SK-N-SH treated with all-trans-retinoic acid at 6 μM for 48 hours (cell line): ENCODE results near the gene CCDC102A.

Source experiments
- ATAC-seq: fragments of 200-7000 bp; cut with Tn5 transposase; 3 replicates; pipeline ENCODE4 v1.9.1; 2020; ENCODE audit warnings: mild to moderate bottlenecking, moderate library complexity
- ARNTL ChIP-seq: fragments of 450-650 bp; formaldehyde crosslinking; IDR thresholded peaks from 2 replicates; pipeline ENCODE4 v1.5.0; 2020; ENCODE audit warnings: low read depth, mild to moderate bottlenecking, moderate library complexity, borderline replicate concordance
- BACH2 ChIP-seq: fragments of 250-450 bp; sonication (Bioruptor Pico); IDR thresholded peaks from 2 replicates; pipeline ENCODE4 v1.9.0; 2021; ENCODE audit warnings: mild to moderate bottlenecking, borderline replicate concordance
- CSDC2 ChIP-seq: fragments of 250-450 bp; sonication (Bioruptor Pico); IDR thresholded peaks from 2 replicates; pipeline ENCODE4 v1.5.0; 2020; ENCODE audit warnings: mild to moderate bottlenecking, moderate library complexity
- CSRNP3 ChIP-seq: fragments of 250-450 bp; sonication (Bioruptor Pico); IDR thresholded peaks from 2 replicates; pipeline ENCODE4 v1.5.1; 2021; ENCODE audit warnings: mild to moderate bottlenecking, moderate library complexity
- ESRRG ChIP-seq: fragments of 250-450 bp; sonication (Bioruptor Pico); IDR thresholded peaks from 2 replicates; pipeline ENCODE4 v1.6.1; 2021; ENCODE audit warnings: mild to moderate bottlenecking
- GLIS3 ChIP-seq: fragments of 250-450 bp; sonication (Bioruptor Pico); IDR thresholded peaks from 2 replicates; pipeline ENCODE4 v1.5.0; 2020; ENCODE audit warnings: mild to moderate bottlenecking, moderate library complexity
- OSR1 ChIP-seq: fragments of 250-450 bp; sonication (Bioruptor Pico); IDR thresholded peaks from 2 replicates; pipeline ENCODE4 v1.8.0; 2022; ENCODE audit warnings: moderate library complexity, mild to moderate bottlenecking, inconsistent platforms
- PPARA ChIP-seq: fragments of 250-450 bp; sonication (Bioruptor Pico); IDR thresholded peaks from 2 replicates; pipeline ENCODE4 v1.5.0; 2020; ENCODE audit warnings: mild to moderate bottlenecking, borderline replicate concordance
- RARB ChIP-seq: fragments of 250-450 bp; sonication (Bioruptor Pico); IDR thresholded peaks from 2 replicates; pipeline ENCODE4 v1.8.0; 2021; ENCODE audit warnings: mild to moderate bottlenecking, moderate library complexity
- TCF4 ChIP-seq: fragments of 250-450 bp; sonication (Bioruptor Pico); IDR thresholded peaks from 2 replicates; pipeline ENCODE4 v1.8.0; 2021; ENCODE audit warnings: mild to moderate bottlenecking, moderate library complexity, borderline replicate concordance
- TOX ChIP-seq: fragments of 250-450 bp; sonication (Bioruptor Pico); IDR thresholded peaks from 2 replicates; pipeline ENCODE4 v1.8.0; 2021; ENCODE audit warnings: mild to moderate bottlenecking, moderate library complexity, borderline replicate concordance
- ZC3H10 ChIP-seq: fragments of 250-450 bp; sonication (Bioruptor Pico); IDR thresholded peaks from 2 replicates; pipeline ENCODE4 v1.5.1; 2021; ENCODE audit warnings: mild to moderate bottlenecking, moderate library complexity
- ZFP30 ChIP-seq: fragments of 450-650 bp; formaldehyde crosslinking; IDR thresholded peaks from 2 replicates; pipeline ENCODE4 v1.5.0; 2022; ENCODE audit warnings: mild to moderate bottlenecking, moderate library complexity
- ZNF565 ChIP-seq: fragments of 450-650 bp; formaldehyde crosslinking; conservative IDR thresholded peaks from 2 replicates; pipeline ENCODE4 v1.5.0; 2020; ENCODE audit warnings: low read depth, mild to moderate bottlenecking, moderate library complexity
- ZNF70 ChIP-seq: fragments of 450-650 bp; formaldehyde crosslinking; IDR thresholded peaks from 2 replicates; pipeline ENCODE4 v1.5.0; 2020; ENCODE audit warnings: mild to moderate bottlenecking, moderate library complexity
- ZNF8 ChIP-seq: fragments of 450-650 bp; formaldehyde crosslinking; IDR thresholded peaks from 2 replicates; pipeline ENCODE4 v1.5.0; 2020; ENCODE audit warnings: mild to moderate bottlenecking, moderate library complexity
- TF ChIP-seq, protein P1 (sequence below): fragments of 250-450 bp; sonication (Bioruptor Pico); IDR thresholded peaks from 2 replicates; pipeline ENCODE4 v1.5.1; 2020; ENCODE audit warnings: low read depth, mild to moderate bottlenecking, moderate library complexity
- TF ChIP-seq, protein P2 (sequence below): fragments of 250-450 bp; sonication (Bioruptor Pico); IDR thresholded peaks from 2 replicates; pipeline ENCODE4 v1.8.0; 2021; ENCODE audit warnings: low read depth, mild to moderate bottlenecking, moderate library complexity, borderline replicate concordance
- TF ChIP-seq, protein P3 (sequence below): fragments of 250-450 bp; sonication (Bioruptor Pico); IDR thresholded peaks from 2 replicates; pipeline ENCODE4 v1.5.0; 2020; ENCODE audit warnings: mild to moderate bottlenecking, moderate library complexity

CCDC102A gene

DNA sequence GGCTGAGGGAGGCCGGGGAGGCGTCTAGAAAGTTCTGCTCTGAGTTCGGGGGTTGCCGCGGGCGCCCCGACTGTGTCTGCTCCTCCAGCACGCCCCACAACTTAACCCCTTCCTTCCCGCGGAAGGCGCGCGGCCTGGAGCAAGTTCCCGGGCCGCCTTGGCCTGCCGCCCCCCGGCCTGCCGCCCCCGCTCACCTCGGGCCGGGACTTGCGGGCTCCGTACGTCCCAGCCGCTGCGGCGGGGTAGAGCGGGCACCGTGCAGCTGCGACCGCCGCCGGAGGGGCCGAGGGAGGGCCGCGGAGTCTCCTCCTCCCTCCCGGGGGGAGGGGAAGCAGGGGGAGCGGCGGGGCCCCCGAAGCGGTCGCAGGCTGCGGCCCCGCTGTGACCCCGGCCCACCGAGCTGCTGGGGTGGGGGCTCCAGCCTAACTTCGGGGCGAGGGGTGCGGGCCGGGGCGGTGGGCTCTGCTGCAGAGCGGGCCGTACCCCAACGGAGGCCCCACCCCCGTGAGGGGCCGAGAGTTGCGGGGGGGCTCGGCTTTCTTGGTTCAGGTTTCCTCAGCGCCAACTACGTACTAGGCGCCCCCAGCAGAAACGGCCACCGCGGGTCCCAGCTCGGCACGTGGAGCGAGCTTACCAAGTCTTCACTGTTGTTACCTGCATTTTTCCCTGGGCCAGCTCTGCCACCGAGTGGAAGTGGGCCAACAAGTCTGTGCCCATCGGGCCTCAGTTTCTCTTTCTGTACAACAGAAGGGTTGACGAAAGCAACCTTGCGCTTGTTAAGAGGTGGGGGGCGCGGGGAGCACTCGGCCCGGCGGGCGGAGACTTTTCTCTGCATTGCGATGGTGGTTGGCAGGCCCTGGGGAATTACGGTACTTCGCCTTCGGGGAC lies at the start of gene CCDC102A:
Gene CCDC102A, minus strand, starts transcription at position 266 of the 888 bp plus-strand sequence. CDS start 7,394 bp downstream, outside the sequence.
- peak; percentile 61 for ATAC-seq
- TF ChIP-seq ZNF70 (no peak), CSDC2 (CRISPR knock-in tag) (no peak), ESRRG (no peak), GLIS3 (no peak), ZNF8 (no peak), TCF4 (CRISPR knock-in tag) (no peak), OSR1 (CRISPR knock-in tag) (no peak), RARB (no peak), TOX (no peak), BACH2 (no peak), ZNF565 (CRISPR knock-in tag) (no peak), PPARA (CRISPR knock-in tag) (no peak), ZC3H10 (CRISPR knock-in tag) (no peak), ARNTL (CRISPR knock-in tag) (no peak), ZFP30 (CRISPR knock-in tag) (no peak)
- TF ChIP-seq, protein P1, sequence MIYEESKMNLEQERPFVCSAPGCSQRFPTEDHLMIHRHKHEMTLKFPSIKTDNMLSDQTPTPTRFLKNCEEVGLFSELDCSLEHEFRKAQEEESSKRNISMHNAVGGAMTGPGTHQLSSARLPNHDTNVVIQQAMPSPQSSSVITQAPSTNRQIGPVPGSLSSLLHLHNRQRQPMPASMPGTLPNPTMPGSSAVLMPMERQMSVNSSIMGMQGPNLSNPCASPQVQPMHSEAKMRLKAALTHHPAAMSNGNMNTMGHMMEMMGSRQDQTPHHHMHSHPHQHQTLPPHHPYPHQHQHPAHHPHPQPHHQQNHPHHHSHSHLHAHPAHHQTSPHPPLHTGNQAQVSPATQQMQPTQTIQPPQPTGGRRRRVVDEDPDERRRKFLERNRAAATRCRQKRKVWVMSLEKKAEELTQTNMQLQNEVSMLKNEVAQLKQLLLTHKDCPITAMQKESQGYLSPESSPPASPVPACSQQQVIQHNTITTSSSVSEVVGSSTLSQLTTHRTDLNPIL = no peak
- TF ChIP-seq, protein P2, sequence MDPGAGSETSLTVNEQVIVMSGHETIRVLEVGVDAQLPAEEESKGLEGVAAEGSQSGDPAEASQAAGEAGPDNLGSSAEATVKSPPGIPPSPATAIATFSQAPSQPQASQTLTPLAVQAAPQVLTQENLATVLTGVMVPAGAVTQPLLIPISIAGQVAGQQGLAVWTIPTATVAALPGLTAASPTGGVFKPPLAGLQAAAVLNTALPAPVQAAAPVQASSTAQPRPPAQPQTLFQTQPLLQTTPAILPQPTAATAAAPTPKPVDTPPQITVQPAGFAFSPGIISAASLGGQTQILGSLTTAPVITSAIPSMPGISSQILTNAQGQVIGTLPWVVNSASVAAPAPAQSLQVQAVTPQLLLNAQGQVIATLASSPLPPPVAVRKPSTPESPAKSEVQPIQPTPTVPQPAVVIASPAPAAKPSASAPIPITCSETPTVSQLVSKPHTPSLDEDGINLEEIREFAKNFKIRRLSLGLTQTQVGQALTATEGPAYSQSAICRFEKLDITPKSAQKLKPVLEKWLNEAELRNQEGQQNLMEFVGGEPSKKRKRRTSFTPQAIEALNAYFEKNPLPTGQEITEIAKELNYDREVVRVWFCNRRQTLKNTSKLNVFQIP = no peak

- no peak for ATAC-seq
- TF ChIP-seq PPARA (CRISPR knock-in tag) (no peak), GLIS3 (no peak), BACH2 (no peak), ZNF70 (no peak), TCF4 (CRISPR knock-in tag) (no peak), OSR1 (CRISPR knock-in tag) (no peak), ZFP30 (CRISPR knock-in tag) (no peak), CSRNP3 (CRISPR knock-in tag) (no peak), ZNF565 (CRISPR knock-in tag) (no peak), CSDC2 (CRISPR knock-in tag) (no peak), ZC3H10 (CRISPR knock-in tag) (no peak), ZNF8 (no peak)
- TF ChIP-seq, protein P1 = no peak
- TF ChIP-seq, protein P3, sequence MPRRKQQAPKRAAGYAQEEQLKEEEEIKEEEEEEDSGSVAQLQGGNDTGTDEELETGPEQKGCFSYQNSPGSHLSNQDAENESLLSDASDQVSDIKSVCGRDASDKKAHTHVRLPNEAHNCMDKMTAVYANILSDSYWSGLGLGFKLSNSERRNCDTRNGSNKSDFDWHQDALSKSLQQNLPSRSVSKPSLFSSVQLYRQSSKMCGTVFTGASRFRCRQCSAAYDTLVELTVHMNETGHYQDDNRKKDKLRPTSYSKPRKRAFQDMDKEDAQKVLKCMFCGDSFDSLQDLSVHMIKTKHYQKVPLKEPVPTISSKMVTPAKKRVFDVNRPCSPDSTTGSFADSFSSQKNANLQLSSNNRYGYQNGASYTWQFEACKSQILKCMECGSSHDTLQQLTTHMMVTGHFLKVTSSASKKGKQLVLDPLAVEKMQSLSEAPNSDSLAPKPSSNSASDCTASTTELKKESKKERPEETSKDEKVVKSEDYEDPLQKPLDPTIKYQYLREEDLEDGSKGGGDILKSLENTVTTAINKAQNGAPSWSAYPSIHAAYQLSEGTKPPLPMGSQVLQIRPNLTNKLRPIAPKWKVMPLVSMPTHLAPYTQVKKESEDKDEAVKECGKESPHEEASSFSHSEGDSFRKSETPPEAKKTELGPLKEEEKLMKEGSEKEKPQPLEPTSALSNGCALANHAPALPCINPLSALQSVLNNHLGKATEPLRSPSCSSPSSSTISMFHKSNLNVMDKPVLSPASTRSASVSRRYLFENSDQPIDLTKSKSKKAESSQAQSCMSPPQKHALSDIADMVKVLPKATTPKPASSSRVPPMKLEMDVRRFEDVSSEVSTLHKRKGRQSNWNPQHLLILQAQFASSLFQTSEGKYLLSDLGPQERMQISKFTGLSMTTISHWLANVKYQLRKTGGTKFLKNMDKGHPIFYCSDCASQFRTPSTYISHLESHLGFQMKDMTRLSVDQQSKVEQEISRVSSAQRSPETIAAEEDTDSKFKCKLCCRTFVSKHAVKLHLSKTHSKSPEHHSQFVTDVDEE (CRISPR knock-in tag) = no peak
- TF ChIP-seq, protein P2 = no peak
These were observed 48.8 kb upstream of the CCDC102A start for GRCh38 chr16:57585051-57585687.
